ENCODE measurements around the gene PPFIBP1. TPM values are rescaled to one million over a fixed set of nuclear protein-coding genes. Genes with fewer than 3 reads are reported as not detected.

PPFIBP1 gene
- total RNA-seq, 1 experiment from 2014 or later: 88.6 TPM

DNA sequence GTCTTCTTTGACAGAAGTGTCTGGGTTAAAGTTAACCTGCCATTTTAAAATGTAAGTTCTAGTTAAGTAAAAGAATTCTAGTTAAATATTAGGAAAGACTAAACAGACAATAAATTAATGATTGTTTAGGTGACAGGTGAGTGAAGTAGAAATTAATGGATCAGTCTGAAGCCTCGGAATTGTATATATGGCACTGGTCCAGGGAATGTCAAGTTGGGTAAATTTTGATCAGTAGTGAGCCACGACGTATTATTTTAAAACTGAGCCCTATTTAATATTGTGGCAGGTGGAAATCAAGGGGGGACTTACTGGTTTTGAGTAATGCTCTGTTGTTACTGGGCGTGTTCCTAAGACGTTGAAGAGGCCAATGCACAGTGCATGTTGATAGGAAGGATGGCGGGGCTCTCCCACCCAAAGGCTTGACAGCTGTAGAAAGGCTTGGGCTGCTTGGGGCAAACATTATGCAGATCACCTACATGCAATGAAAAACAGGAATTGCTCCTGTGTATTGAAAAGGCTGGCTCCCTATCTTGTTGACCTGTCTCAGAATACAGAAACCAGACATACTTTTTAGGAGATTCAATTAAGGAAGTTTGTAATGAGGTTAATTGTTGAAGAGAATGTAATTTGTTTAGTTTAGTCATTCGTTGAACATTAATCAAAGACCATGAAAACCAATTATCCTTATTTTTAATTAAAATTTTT, 5.9 kb upstream of the PPFIBP1 start:
- Histone ChIP-seq H3K27ac (ENCODE audit: low read length) (no peak overlapping the region), H3K27me3 (ENCODE audit: control insufficient read depth, insufficient read depth, low read length) (no peaks in the 10 kb centered on the region; the same call in 1 of the 2 replicates), H3K4me1 (ENCODE audit: control insufficient read depth, insufficient read depth, low read length) (peaks cover under 1% of the 10 kb centered on the region), H3K36me3 (ENCODE audit: control insufficient read depth, insufficient read depth, low read length) (no peaks in the 10 kb centered on the region), H3K4me3 (ENCODE audit: low read depth in 2 of 2, low read length in 2 of 2) (no peak overlapping the region), H3K9me3 (ENCODE audit: control insufficient read depth, insufficient read depth, low read depth, low read length) (no peaks in the 10 kb centered on the region)
- BruUV-seq (replicated peaks): no TSS peak
- ChIA-PET POLR2A (no interaction called here), CTCF (no interaction called here)
- intact Hi-C loops (cut with micrococcal nuclease; ENCODE audit: unreplicated experiment): no loop called here
- ATAC-seq (no peak), DNase-seq (ENCODE audit: low read depth, low spot score) (no peak)
- in situ Hi-C loops (cut with HindIII; ENCODE audit: low pct_unique_long_range_greater_than_20kb, low sequenced_read_pairs): no loop called here
- no peak for TF ChIP-seq REST (IDR thresholded peaks at IDR 0.05; ENCODE audit: insufficient read depth in 1 of 2, low read depth in 2 of 2, low read length in 1 of 2)
- TF ChIP-seq, protein P1, sequence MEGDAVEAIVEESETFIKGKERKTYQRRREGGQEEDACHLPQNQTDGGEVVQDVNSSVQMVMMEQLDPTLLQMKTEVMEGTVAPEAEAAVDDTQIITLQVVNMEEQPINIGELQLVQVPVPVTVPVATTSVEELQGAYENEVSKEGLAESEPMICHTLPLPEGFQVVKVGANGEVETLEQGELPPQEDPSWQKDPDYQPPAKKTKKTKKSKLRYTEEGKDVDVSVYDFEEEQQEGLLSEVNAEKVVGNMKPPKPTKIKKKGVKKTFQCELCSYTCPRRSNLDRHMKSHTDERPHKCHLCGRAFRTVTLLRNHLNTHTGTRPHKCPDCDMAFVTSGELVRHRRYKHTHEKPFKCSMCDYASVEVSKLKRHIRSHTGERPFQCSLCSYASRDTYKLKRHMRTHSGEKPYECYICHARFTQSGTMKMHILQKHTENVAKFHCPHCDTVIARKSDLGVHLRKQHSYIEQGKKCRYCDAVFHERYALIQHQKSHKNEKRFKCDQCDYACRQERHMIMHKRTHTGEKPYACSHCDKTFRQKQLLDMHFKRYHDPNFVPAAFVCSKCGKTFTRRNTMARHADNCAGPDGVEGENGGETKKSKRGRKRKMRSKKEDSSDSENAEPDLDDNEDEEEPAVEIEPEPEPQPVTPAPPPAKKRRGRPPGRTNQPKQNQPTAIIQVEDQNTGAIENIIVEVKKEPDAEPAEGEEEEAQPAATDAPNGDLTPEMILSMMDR (IDR thresholded peaks at IDR 0.05): no peak
- TF ChIP-seq TCF7L2 (IDR thresholded peaks at IDR 0.05; ENCODE audit: low read depth, low read length): no peak
- no peak for TF ChIP-seq POLR2AphosphoS5 (IDR thresholded peaks at IDR 0.05; ENCODE audit: low read depth, low read length)
- TF ChIP-seq SIN3A (IDR thresholded peaks at IDR 0.05; ENCODE audit: borderline replicate concordance, insufficient read depth, low read depth, low read length): no peak

DNA sequence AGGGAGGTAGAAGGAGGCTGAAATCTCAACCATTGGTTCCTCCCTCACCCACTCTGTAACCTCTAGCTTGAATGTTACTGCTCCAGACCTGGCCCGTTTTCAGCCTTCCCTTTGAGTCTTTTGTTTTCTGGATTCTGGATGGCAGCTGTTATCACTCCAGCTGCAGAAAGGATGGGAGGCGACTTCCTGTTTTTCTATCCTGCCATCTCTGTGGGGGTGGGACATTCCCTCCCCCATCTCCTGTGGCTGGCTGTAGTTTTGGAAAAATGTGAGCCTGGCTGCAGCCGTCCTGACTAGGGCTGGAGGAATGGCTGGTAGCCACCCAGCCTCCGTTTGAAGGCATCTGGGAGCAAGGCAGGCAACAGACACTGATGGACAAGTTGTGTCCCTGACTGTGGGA, 2.9 kb upstream of the PPFIBP1 start:
- BruUV-seq (replicated peaks): no TSS peak
- DNase-seq (ENCODE audit: low read depth, low spot score): no peak
- Histone ChIP-seq H3K4me3 (ENCODE audit: low read depth in 2 of 2, low read length in 2 of 2) (no peak overlapping the region), H3K36me3 (ENCODE audit: control insufficient read depth, insufficient read depth, low read length) (no peaks in the 10 kb centered on the region), H3K27me3 (ENCODE audit: control insufficient read depth, insufficient read depth, low read length) (no peaks in the 10 kb centered on the region; the same call in 1 of the 2 replicates), H3K4me1 (ENCODE audit: control insufficient read depth, insufficient read depth, low read length) (peaks cover 12% of the 10 kb centered on the region), H3K27ac (ENCODE audit: low read length) (no peak overlapping the region), H3K9me3 (ENCODE audit: control insufficient read depth, insufficient read depth, low read depth, low read length) (no peaks in the 10 kb centered on the region)
- in situ Hi-C loops (cut with HindIII; ENCODE audit: low pct_unique_long_range_greater_than_20kb, low sequenced_read_pairs): no loop called here
- ChIA-PET CTCF (no interaction called here), POLR2A (no interaction called here)
- TF ChIP-seq REST (IDR thresholded peaks at IDR 0.05; ENCODE audit: insufficient read depth in 1 of 2, low read depth in 2 of 2, low read length in 1 of 2): no peak
- no peak for TF ChIP-seq POLR2AphosphoS5 (IDR thresholded peaks at IDR 0.05; ENCODE audit: low read depth, low read length)
- no peak for TF ChIP-seq TCF7L2 (IDR thresholded peaks at IDR 0.05; ENCODE audit: low read depth, low read length)
- TF ChIP-seq SIN3A (IDR thresholded peaks at IDR 0.05; ENCODE audit: borderline replicate concordance, insufficient read depth, low read depth, low read length): no peak
- TF ChIP-seq, protein P1 (IDR thresholded peaks at IDR 0.05): no peak
- intact Hi-C loops (cut with micrococcal nuclease; ENCODE audit: unreplicated experiment): no loop called here
- no peak for ATAC-seq
